Activated naive CD4-positive, alpha-beta T cell treated with anti-CD3 and anti-CD28 coated beads, Interleukin-2, amount 50 U/mL, for 16 hours (primary cell): ENCODE measurements around the gene RYK.

Source experiments
- DNase-seq: peaks from one replicate; pipeline ENCODE4 v3.0.0-alpha.2; 2020

RYK gene

DNA sequence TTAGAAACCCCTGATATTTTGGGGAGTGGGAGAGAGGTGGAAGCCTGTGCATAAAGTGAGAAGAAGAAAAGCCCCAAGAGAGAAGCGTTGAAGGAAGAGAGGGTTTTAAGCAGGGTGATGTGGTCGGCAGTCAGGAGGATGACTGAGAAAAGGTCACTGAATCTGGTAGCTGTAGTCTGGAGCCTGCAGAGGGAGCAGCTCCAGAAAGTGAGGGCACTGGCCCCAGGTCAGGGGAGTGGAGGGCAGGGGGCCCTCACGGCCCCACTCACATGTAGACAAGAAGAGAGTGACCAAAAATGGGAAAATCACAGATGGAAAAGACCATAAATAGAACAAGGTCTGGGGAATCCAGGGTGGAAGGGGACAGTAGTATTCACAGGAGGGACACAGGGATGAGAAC lies 105.5 kb downstream of the RYK start:
- no peak for DNase-seq

- no peak for DNase-seq
These were observed 106.0 kb downstream of the RYK start for GRCh38 chr3:134144694-134145093.

GRCh38 chr3:134143828-134144401 lies 106.7 kb downstream of the RYK start:
- DNase-seq: no peak

DNA sequence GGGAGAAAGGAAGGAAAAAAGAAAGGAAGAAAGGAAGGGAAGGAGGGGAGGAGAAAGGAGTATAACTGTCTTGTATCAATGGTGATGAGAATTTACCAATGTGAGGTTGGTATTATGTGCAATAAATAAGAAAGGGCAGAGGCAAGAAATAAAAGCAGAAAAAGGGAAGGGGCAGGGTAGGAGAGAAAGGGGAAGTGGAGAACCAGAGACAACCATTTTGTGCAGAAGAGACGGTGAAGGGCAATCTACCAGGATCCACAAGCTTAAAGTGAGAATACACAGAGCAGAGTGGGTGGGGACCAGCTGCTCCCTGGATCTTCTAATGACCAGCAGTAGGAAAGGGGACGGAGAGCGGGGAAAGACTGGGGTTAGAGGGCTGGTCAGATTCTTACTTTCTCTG lies 114.1 kb downstream of the RYK start:
- DNase-seq: no peak

- DNase-seq: no peak
These were observed 115.8 kb downstream of the RYK start for GRCh38 chr3:134134698-134135415.

GRCh38 chr3:134134240-134134639 lies 116.4 kb downstream of the RYK start:
- no peak for DNase-seq

DNA sequence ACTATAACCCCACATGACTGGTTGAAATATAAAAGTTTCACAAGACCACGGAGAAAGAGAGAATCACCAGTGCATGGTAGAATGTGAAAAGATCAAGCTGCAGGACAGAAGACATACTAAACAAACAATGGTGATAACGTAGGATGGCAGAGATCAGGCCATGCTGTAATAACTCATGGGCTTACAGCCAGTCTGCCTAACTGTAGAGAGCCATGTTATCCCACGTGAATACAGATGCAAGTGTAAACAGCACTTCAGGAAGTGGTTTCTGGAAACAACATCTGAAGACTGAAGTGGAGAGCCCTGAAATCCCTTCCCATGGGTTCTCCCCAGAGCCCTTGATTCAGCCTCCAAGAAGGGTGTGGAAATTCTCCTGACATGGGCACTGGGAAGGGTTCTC lies 117.7 kb downstream of the RYK start:
- DNase-seq: no peak

- no peak for DNase-seq
These were observed 124.5 kb downstream of the RYK start for GRCh38 chr3:134126153-134126552.

DNA sequence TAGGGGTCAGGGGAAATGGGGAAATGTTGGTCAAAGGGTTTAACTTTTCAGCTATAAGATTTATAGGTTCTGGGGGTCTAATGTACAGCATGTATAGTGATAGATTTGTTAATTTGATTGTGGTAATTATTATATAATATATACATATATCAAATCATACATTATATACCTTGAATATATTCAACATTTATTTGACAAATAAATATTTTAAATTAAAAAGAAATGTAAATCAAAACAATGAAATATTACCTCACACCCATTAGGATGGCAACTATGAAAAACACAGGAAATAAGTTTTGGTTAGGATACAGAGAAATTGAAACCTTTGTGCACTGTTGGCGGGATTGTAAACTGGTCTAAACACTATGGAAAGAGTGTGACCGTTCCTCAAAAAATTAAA lies 135.9 kb downstream of the RYK start:
- DNase-seq: no peak

GRCh38 chr3:134111616-134112015 lies 139.0 kb downstream of the RYK start:
- DNase-seq: no peak

DNA sequence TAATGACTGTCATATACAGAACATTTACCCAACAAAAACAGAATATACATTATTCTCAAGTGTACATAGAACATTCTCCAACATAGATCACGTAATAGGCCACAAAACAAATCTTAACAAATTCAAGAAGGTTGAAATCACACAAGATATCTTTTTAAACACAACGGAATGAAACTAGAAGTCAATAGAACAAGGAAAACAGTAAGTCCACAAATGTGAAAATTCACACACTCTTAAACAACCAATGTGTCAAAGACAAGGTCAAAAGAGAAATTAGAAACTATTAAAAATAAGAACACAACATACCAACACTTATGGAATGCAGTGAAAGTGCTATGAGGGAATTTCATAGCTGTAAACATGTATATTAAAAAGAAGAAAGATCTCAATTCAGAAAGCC lies 139.7 kb downstream of the RYK start:
- no peak for DNase-seq
